Fibroblast of skin of right quadriceps (primary cell): ENCODE measurements around the gene EYA3.

Experiments
- DNase-seq: peaks from one replicate; pipeline ENCODE4 v3.0.0-alpha.2; 2013

Gene EYA3

DNA sequence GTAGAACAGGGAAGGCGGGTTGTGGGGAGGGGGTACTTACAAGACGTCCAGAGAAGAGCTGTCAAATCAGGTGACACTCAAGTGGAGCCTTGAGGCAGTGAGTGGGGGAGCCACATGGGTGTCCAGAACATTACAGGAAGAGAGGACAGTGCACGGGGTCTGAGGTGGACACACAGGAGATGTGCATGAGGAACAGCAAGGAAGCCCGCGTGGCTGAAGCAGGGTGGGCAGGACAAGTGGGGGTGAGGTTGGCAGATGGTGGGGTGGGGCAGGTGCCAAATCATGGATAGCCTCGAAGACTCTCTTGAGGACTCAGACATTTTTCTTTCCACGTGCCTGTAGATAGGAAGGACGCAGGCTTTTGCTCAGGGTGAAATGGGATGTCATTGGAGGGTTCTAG lies 152.7 kb downstream of the EYA3 start:
- DNase-seq = no peak

DNA sequence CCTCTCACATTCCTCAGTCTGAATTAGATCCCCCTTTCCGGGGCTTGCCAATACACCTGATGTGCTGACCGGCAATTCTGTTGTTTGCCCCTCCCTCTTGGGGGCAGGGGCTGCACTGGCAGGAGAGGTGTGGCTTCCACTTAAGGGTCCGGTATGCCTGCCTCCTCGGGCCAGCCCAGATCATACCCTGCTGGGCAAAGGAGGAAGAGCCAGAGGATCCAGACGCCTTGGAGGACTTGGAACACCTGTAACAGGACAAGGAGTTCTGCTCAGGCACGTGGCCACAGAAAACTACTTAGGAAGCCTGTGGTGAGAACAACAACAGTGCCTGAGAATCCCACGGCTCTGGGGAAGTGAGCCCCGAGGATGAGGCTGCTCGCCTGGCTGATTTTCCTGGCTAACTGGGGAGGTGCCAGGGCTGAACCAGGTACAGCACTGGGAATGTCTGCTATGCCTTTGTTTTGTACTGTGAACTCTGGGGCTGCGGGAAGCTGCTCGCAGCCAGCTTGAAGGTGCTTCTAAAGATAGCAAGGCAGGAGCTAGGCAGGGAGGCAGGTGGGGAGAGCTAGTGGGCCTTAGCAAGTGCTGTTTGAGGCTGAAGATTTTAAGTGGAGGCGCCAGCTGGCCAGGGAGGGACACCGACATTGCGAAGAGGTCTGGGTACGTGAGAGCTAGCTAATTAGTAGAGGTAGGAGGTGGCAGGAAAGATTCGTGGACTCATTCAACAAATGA lies 153.4 kb downstream of the EYA3 start, which contains the start of gene SMPDL3B:
Gene SMPDL3B (plus strand): TSS at position 183 of the 732 bp plus-strand sequence. CDS start 184 bp downstream, at position 367.
- DNase-seq = no peak

DNA sequence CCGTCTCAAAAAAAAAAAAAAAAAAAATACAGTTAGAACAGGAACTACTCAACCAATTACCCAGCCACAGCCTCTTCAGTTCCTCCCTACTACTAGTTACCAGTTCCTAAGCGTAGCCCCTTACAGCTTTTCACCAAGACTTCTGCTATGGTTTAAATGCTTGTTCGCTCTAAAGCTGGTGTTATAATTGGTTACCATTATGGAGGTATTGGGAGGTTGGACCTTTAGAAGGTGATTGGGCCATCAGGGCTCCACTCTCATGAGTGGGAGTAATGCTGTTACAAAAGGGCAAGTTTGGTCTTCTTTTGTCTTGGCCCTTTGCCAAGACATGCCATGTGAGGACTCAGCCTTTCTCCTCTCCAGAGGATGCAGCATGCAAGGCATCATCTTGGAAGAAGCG lies 156.7 kb downstream of the EYA3 start:
- no peak for DNase-seq

GRCh38 chr1:27931184-27931583 lies 157.2 kb downstream of the EYA3 start:
- DNase-seq = no peak

DNA sequence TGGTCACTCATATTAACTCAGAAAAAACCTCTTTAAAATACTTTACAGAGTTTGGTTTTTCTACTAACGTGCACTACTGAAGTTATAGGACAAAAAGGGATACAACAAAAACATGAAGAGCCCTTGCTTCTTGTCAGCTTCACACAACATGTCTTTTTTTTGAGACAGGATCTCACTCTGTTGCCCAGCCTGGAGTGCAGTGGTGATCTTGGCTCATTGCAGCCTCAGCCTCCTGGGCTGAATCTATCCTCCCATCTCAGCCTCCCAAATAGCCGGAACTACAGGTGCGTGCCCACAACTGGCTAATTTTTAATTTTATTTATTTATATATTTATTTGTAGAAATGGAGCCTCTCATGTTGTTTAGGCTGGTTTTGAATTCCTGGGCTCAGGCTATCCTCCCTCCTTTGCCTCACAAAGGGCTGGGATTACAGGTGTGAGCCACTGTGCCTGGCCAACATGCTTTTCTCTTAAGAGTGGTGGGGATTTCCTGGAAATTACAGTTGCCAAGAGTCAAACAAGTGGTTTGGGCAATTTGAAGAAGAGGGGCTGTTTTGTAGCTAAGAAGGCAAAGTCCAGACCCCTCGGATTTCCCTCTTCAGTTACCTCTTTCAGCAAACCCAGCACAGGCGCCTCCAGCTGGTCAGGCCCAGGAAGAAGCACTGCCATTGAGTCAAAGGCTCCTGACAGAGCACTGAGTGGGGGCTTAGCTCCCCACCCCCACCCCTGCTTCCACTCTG lies 160.0 kb downstream of the EYA3 start:
- DNase-seq = no peak

GRCh38 chr1:27922272-27922671 lies 166.1 kb downstream of the EYA3 start:
- DNase-seq = no peak
